ENCODE results near the gene CDKL1. TPM values are rescaled to one million over a fixed set of nuclear protein-coding genes. Genes with fewer than 3 reads are reported as not detected.

CDKL1 gene
- polyA plus RNA-seq, 1 of the 3 experiments (the other 2 are of a cell fraction): 2.5 TPM

GRCh38 chr14:50340963-50341362 is 55.7 kb downstream of the CDKL1 start:
- Histone ChIP-seq H3K9me2 (no peaks in the 10 kb centered on the region), H4K20me1 (ENCODE audit: insufficient read depth) (no peaks in the 10 kb centered on the region), H3K4me3 (ENCODE audit: low read depth in 2 of 2, low read length in 1 of 2) (no peak overlapping the region), H3F3A (replicated peaks; ENCODE audit: insufficient read depth) (peaks cover 4% of the 10 kb centered on the region), H3K4me2 (no peak overlapping the region), H3K27me3 (ENCODE audit: insufficient read depth) (no peaks in the 10 kb centered on the region), H3K36me3 (replicated peaks in 1 of 2; ENCODE audit: control insufficient read depth in 1 of 2, insufficient read depth in 2 of 2, low read length in 1 of 2) (no peaks in the 10 kb centered on the region), H3K4me1 (ENCODE audit: control insufficient read depth in 1 of 2, insufficient read depth in 2 of 2, low read depth in 1 of 2, low read length in 1 of 2) (peaks cover 22 to 23% of the 10 kb centered on the region in 2 experiments), H3K9ac (no peak overlapping the region), H2AFZ (ENCODE audit: low read depth) (no peak overlapping the region), H3K9me3 (no peaks in the 10 kb centered on the region), H3K79me2 (ENCODE audit: insufficient read depth) (no peaks in the 10 kb centered on the region), H3K27ac (ENCODE audit: low read depth in 2 of 2, low read length in 1 of 2) (no peak overlapping the region)
- DNase-seq: peak; percentile 32
- TF ChIP-seq RCOR1 (IDR thresholded peaks at IDR 0.05; ENCODE audit: low read length) (no peak), JUND (IDR thresholded peaks at IDR 0.05) (no peak), SMC3 (IDR thresholded peaks at IDR 0.05; ENCODE audit: low read depth, low read length) (peak; percentile 8; the same call in 1 of the 2 replicates), GABPA (IDR thresholded peaks at IDR 0.05; ENCODE audit: low read depth) (no peak)
- TF ChIP-seq, protein P1, sequence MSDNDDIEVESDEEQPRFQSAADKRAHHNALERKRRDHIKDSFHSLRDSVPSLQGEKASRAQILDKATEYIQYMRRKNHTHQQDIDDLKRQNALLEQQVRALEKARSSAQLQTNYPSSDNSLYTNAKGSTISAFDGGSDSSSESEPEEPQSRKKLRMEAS (IDR thresholded peaks at IDR 0.05; ENCODE audit: low read depth): no peak
- TF ChIP-seq, protein P2, sequence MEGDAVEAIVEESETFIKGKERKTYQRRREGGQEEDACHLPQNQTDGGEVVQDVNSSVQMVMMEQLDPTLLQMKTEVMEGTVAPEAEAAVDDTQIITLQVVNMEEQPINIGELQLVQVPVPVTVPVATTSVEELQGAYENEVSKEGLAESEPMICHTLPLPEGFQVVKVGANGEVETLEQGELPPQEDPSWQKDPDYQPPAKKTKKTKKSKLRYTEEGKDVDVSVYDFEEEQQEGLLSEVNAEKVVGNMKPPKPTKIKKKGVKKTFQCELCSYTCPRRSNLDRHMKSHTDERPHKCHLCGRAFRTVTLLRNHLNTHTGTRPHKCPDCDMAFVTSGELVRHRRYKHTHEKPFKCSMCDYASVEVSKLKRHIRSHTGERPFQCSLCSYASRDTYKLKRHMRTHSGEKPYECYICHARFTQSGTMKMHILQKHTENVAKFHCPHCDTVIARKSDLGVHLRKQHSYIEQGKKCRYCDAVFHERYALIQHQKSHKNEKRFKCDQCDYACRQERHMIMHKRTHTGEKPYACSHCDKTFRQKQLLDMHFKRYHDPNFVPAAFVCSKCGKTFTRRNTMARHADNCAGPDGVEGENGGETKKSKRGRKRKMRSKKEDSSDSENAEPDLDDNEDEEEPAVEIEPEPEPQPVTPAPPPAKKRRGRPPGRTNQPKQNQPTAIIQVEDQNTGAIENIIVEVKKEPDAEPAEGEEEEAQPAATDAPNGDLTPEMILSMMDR (IDR thresholded peaks at IDR 0.05): peak; percentile 42
- ChIA-PET POLR2A (interaction anchor here (0.5 kb wide), 1 partner anchor 46 kb away, joined by 3 read pairs; no protein-coding TSS in a partner anchor), CTCF (interaction anchor here (0.7 to 6.9 kb wide), 4 partner anchors 8 to 519 kb away, joined by 3 to 65 read pairs (median 5); no protein-coding TSS in a partner anchor)
- 94% methylated on average over 7 of the region's 9 CpGs for WGBS (ENCODE audit: low lambda C conversion rate)

DNA sequence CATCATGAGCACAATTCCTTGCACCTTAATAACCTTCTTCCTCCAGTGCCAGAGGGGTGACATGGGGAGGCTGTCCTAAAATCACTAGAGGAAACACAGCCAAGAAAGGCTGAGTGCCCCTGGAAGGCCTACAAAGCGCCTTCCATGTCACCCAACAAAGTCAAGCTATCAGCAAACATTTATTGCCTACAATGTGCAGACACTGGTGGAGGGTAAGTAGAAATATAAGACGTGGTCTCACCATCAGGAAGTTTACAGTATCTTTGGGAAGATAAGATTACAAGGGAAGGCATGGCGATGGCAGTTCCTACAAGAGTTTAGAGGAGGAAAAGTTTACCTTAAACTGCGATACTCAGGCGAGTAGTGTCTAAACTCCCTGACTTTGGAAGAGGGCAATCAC is 56.6 kb downstream of the CDKL1 start:
- Histone ChIP-seq H3K36me3 (replicated peaks in 1 of 2; ENCODE audit: control insufficient read depth in 1 of 2, insufficient read depth in 2 of 2, low read length in 1 of 2) (no peaks in the 10 kb centered on the region), H3K27me3 (ENCODE audit: insufficient read depth) (no peaks in the 10 kb centered on the region), H3F3A (replicated peaks; ENCODE audit: insufficient read depth) (peaks cover under 1% of the 10 kb centered on the region), H3K9me2 (no peaks in the 10 kb centered on the region), H3K9ac (no peak overlapping the region), H3K4me1 (ENCODE audit: control insufficient read depth in 1 of 2, insufficient read depth in 2 of 2, low read depth in 1 of 2, low read length in 1 of 2) (peaks cover 30 to 31% of the 10 kb centered on the region in 2 experiments), H3K4me3 (ENCODE audit: low read depth in 2 of 2, low read length in 1 of 2) (no peak overlapping the region), H3K9me3 (no peaks in the 10 kb centered on the region), H2AFZ (ENCODE audit: low read depth) (no peak overlapping the region), H3K27ac (ENCODE audit: low read depth in 2 of 2, low read length in 1 of 2) (no peak overlapping the region), H4K20me1 (ENCODE audit: insufficient read depth) (no peaks in the 10 kb centered on the region), H3K4me2 (no peak overlapping the region), H3K79me2 (ENCODE audit: insufficient read depth) (no peaks in the 10 kb centered on the region)
- WGBS (ENCODE audit: low lambda C conversion rate): 86% methylated on average over 5 of the region's 5 CpGs
- no peak for DNase-seq
- POLR2A ChIA-PET: no interaction called here
- CTCF ChIA-PET: interaction anchor here (1.9 to 6.9 kb wide), 2 partner anchors 20 to 192 kb away, joined by 6 to 65 read pairs; partner anchors contain the start of gene MAP4K5
- TF ChIP-seq, protein P3, sequence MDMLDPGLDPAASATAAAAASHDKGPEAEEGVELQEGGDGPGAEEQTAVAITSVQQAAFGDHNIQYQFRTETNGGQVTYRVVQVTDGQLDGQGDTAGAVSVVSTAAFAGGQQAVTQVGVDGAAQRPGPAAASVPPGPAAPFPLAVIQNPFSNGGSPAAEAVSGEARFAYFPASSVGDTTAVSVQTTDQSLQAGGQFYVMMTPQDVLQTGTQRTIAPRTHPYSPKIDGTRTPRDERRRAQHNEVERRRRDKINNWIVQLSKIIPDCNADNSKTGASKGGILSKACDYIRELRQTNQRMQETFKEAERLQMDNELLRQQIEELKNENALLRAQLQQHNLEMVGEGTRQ (IDR thresholded peaks at IDR 0.05; ENCODE audit: borderline replicate concordance, low read depth, low read length): no peak
- TF ChIP-seq TEAD4 (IDR thresholded peaks at IDR 0.05; ENCODE audit: borderline replicate concordance, insufficient read depth): no peak
- TF ChIP-seq FOSL2 (IDR thresholded peaks at IDR 0.05; ENCODE audit: borderline replicate concordance, low read depth): no peak
- TF ChIP-seq SIN3A (IDR thresholded peaks at IDR 0.05; ENCODE audit: borderline replicate concordance, low read depth, low read length): no peak
- no peak for TF ChIP-seq NRF1 (IDR thresholded peaks at IDR 0.05; ENCODE audit: low read depth, low read length)
- no peak for TF ChIP-seq TCF12 (IDR thresholded peaks at IDR 0.05)
- no peak for TF ChIP-seq FOXJ3 (CRISPR knock-in tag; IDR thresholded peaks at IDR 0.05)
- no peak for TF ChIP-seq NFIC (IDR thresholded peaks at IDR 0.05; ENCODE audit: borderline replicate concordance)
- TF ChIP-seq EZH2phosphoT487 (IDR thresholded peaks at IDR 0.05; ENCODE audit: borderline replicate concordance, low read depth): no peak
- no peak for TF ChIP-seq RAD21 (IDR thresholded peaks at IDR 0.05; ENCODE audit: low read length)
- TF ChIP-seq, protein P4, sequence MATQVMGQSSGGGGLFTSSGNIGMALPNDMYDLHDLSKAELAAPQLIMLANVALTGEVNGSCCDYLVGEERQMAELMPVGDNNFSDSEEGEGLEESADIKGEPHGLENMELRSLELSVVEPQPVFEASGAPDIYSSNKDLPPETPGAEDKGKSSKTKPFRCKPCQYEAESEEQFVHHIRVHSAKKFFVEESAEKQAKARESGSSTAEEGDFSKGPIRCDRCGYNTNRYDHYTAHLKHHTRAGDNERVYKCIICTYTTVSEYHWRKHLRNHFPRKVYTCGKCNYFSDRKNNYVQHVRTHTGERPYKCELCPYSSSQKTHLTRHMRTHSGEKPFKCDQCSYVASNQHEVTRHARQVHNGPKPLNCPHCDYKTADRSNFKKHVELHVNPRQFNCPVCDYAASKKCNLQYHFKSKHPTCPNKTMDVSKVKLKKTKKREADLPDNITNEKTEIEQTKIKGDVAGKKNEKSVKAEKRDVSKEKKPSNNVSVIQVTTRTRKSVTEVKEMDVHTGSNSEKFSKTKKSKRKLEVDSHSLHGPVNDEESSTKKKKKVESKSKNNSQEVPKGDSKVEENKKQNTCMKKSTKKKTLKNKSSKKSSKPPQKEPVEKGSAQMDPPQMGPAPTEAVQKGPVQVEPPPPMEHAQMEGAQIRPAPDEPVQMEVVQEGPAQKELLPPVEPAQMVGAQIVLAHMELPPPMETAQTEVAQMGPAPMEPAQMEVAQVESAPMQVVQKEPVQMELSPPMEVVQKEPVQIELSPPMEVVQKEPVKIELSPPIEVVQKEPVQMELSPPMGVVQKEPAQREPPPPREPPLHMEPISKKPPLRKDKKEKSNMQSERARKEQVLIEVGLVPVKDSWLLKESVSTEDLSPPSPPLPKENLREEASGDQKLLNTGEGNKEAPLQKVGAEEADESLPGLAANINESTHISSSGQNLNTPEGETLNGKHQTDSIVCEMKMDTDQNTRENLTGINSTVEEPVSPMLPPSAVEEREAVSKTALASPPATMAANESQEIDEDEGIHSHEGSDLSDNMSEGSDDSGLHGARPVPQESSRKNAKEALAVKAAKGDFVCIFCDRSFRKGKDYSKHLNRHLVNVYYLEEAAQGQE (IDR thresholded peaks at IDR 0.05; ENCODE audit: low read depth, low read length): no peak
- no peak for TF ChIP-seq RXRA (IDR thresholded peaks at IDR 0.05; ENCODE audit: borderline replicate concordance, low read depth)
- no peak for TF ChIP-seq JUND (IDR thresholded peaks at IDR 0.05)
